Measurements from ENCODE around the gene GJA1. TPM values are rescaled to one million over a fixed set of nuclear protein-coding genes. Genes with fewer than 3 reads are reported as not detected.

Gene GJA1
- polyA plus RNA-seq, 3 donors = not detected

DNA sequence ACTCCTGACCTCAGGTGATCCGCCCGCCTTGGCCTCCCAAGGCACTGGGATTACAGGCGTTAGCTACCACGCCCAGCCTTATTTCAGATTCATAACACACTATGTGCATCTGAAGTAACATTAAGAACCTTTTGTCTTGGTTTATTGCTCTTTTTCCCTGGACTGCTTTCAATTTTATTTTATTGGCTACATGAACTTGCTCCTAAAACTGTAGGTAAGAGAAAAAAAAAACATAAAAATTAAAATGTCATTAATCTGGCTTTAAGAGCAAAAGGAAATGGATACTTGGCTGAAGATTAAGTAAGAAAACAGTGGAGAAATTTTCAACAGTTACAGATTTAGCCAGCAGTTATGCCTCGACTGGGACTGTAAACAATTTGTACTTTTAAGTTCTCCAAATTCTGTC is 62.5 kb downstream of the GJA1 start:
- H3K27ac ChIP-seq (ENCODE audit: low read depth in 1 of 2, low read length in 2 of 2) = no peak overlapping the region
- H4K20me1 ChIP-seq (ENCODE audit: insufficient read depth, low read length) = no peaks in the 10 kb centered on the region
- no peaks in the 10 kb centered on the region for H3K4me1 ChIP-seq (ENCODE audit: control insufficient read depth in 1 of 2, insufficient read depth in 2 of 2, low read length in 2 of 2)
- 80% methylated on average over 5 of the region's 5 CpGs for WGBS (ENCODE audit: insufficient coverage)
- H3K79me2 ChIP-seq (ENCODE audit: insufficient read depth, low read length) = no peaks in the 10 kb centered on the region
- intact Hi-C loops (cut with micrococcal nuclease) = no loop called here
- H2AFZ ChIP-seq (ENCODE audit: insufficient read depth, low read depth, low read length, poor library complexity, severe bottlenecking) = no peak overlapping the region
- Mint-ChIP-seq H3K4me1 (no peaks in the 10 kb centered on the region), H3K4me3 (no peak overlapping the region), H3K27me3 (ENCODE audit: low read depth in 3 of 3) (peaks cover 0 to 5% (median 1%) of the 10 kb centered on the region in 3 donors), H3K9me3 (peaks cover 0 to 13% (median 3%) of the 10 kb centered on the region in 7 donors), H3K27ac (no peak overlapping the region), H3K36me3 (no peaks in the 10 kb centered on the region)
- H3K9ac ChIP-seq (ENCODE audit: insufficient read depth, low read length, poor library complexity, severe bottlenecking) = no peak overlapping the region
- no peak overlapping the region for H3K4me3 ChIP-seq (replicated peaks in 1 of 3; ENCODE audit: low read depth in 2 of 3, low read length in 3 of 3)
- no peak overlapping the region for H3K4me2 ChIP-seq (replicated peaks; ENCODE audit: extremely low read depth, low read length, poor library complexity, severe bottlenecking)
- H3K27me3 ChIP-seq (ENCODE audit: control insufficient read depth in 2 of 2, insufficient read depth in 2 of 2, low read length in 2 of 2) = no peaks in the 10 kb centered on the region
- TF ChIP-seq, protein P1, sequence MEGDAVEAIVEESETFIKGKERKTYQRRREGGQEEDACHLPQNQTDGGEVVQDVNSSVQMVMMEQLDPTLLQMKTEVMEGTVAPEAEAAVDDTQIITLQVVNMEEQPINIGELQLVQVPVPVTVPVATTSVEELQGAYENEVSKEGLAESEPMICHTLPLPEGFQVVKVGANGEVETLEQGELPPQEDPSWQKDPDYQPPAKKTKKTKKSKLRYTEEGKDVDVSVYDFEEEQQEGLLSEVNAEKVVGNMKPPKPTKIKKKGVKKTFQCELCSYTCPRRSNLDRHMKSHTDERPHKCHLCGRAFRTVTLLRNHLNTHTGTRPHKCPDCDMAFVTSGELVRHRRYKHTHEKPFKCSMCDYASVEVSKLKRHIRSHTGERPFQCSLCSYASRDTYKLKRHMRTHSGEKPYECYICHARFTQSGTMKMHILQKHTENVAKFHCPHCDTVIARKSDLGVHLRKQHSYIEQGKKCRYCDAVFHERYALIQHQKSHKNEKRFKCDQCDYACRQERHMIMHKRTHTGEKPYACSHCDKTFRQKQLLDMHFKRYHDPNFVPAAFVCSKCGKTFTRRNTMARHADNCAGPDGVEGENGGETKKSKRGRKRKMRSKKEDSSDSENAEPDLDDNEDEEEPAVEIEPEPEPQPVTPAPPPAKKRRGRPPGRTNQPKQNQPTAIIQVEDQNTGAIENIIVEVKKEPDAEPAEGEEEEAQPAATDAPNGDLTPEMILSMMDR (IDR thresholded peaks at IDR 0.05) = no peak
- no peaks in the 10 kb centered on the region for H3K36me3 ChIP-seq (replicated peaks in 1 of 2; ENCODE audit: control insufficient read depth in 1 of 2, insufficient read depth in 2 of 2, low read length in 2 of 2)
- H3K9me3 ChIP-seq (replicated peaks in 1 of 2; ENCODE audit: control insufficient read depth in 1 of 2, insufficient read depth in 1 of 2, low read length in 2 of 2) = no peaks in the 10 kb centered on the region
- no peak for DNase-seq

DNA sequence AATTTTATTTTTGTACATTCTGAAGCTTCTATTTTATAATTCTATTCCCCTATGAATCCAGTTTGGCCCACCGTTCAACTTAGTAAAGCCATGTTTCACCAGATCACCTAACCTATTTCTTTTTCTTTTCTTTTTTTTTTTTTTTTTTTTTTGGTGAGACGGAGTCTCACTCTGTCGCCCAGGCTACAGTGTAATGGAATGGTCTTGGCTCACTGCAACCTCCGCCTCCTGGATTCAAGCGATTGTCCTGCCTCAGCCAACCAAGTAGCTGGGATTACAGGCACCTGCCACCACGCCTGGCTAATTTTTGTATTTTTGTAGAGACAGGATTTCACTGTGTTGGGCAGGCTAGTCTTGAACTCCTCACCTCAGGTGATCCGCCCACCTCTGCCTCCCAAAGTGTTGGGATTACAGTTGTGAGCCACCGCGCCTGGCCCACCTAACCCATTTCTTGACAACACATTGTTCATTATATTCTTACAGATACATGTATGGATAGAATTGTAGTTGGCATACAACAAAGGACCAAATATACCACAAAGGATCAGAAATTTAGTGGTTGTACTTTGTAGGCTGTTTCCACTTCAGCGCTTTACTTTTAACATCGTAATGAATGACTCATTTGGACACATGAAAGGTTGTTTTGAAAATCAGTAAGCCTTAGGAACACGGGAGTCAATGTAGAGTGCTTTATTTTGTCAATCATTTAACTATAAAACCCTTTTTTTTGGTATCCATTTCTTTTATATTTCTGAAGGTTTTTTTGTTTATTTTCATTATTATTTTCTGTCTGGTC is 63.2 kb downstream of the GJA1 start:
- no peak overlapping the region for H3K4me2 ChIP-seq (replicated peaks; ENCODE audit: extremely low read depth, low read length, poor library complexity, severe bottlenecking)
- H3K4me1 ChIP-seq (ENCODE audit: control insufficient read depth in 1 of 2, insufficient read depth in 2 of 2, low read length in 2 of 2) = no peaks in the 10 kb centered on the region
- no peaks in the 10 kb centered on the region for H3K9me3 ChIP-seq (replicated peaks in 1 of 2; ENCODE audit: control insufficient read depth in 1 of 2, insufficient read depth in 1 of 2, low read length in 2 of 2)
- TF ChIP-seq, protein P1 (IDR thresholded peaks at IDR 0.05) = no peak
- no peaks in the 10 kb centered on the region for H3K36me3 ChIP-seq (replicated peaks in 1 of 2; ENCODE audit: control insufficient read depth in 1 of 2, insufficient read depth in 2 of 2, low read length in 2 of 2)
- peaks cover 0 to 5% (median 1%) of the 10 kb centered on the region in 3 donors for H3K27me3 Mint-ChIP-seq (ENCODE audit: low read depth in 3 of 3)
- no peak overlapping the region for H3K4me3 Mint-ChIP-seq
- H3K79me2 ChIP-seq (ENCODE audit: insufficient read depth, low read length) = no peaks in the 10 kb centered on the region
- no peak overlapping the region for H3K4me3 ChIP-seq (replicated peaks in 1 of 3; ENCODE audit: low read depth in 2 of 3, low read length in 3 of 3)
- no peaks in the 10 kb centered on the region for H3K36me3 Mint-ChIP-seq
- H3K27me3 ChIP-seq (ENCODE audit: control insufficient read depth in 2 of 2, insufficient read depth in 2 of 2, low read length in 2 of 2) = no peaks in the 10 kb centered on the region
- H3K9me3 Mint-ChIP-seq = peaks cover 0 to 13% (median 3%) of the 10 kb centered on the region in 7 donors
- intact Hi-C loops (cut with micrococcal nuclease) = no loop called here
- 94% methylated on average over 3 of the region's 12 CpGs for WGBS (ENCODE audit: insufficient coverage)
- no peak overlapping the region for H3K9ac ChIP-seq (ENCODE audit: insufficient read depth, low read length, poor library complexity, severe bottlenecking)
- H3K27ac ChIP-seq (ENCODE audit: low read depth in 1 of 2, low read length in 2 of 2) = no peak overlapping the region
- H3K27ac Mint-ChIP-seq = no peak overlapping the region
- DNase-seq = no peak
- no peak overlapping the region for H2AFZ ChIP-seq (ENCODE audit: insufficient read depth, low read depth, low read length, poor library complexity, severe bottlenecking)
- no peaks in the 10 kb centered on the region for H3K4me1 Mint-ChIP-seq
- H4K20me1 ChIP-seq (ENCODE audit: insufficient read depth, low read length) = no peaks in the 10 kb centered on the region

Small RNA genes within 50 kb of the gene (small RNA-seq; reads per million reads assigned to genes)
- gene RNU4-35P (ENCODE audit: insufficient read length, low read depth) = not detected

Other genes starting within 250 kb of the GJA1 start
- under 1 TPM in 2 of 3 donors, not detected in 1; 0.23 to 0.64 TPM for gene TBC1D32, start 101.2 kb upstream of the GJA1 start, polyA plus RNA-seq